Hematopoietic multipotent progenitor cell treated with erythropoietin and hydrocortisone succinate and interleukin-3 and kit ligand, for 8 days (in vitro differentiated cells): ENCODE data around the gene PIM2.
"Not testable (repeated sequence)": the region's sequence is repeated elsewhere in the genome, so short reads cannot be mapped to it uniquely, and the experiment has no call there.

ENCODE experiments used
- DNase-seq: peaks from one replicate; pipeline ENCODE4 v3.0.0-alpha.2; 2015

Gene PIM2

GRCh38 chrX:48904626-48905025 is 14.2 kb downstream of the PIM2 start:
- no peak for DNase-seq

- no peak for DNase-seq
These were observed 14.6 kb downstream of the PIM2 start for GRCh38 chrX:48904180-48904579.

DNA sequence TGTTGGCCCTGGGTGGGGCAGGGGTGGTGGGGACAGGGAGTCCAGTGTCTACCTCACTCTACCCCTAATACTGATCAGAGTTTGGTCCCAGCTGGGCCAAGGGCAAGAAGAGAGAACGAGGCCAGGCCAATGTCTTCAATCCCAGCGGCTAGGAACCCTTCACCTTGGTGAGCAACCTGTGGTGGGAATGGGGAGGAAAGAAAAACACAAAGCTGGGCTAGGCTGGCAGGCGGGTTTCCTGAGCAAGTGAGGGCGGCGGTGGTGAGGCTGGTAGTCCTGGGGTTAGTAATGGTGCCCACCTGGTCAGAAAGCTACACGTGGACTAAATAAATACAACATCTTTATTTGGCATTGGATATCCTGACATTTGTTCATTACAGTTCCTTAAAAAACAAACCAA is 15.5 kb downstream of the PIM2 start:
- DNase-seq = no peak

- DNase-seq = no peak
These were observed 16.0 kb downstream of the PIM2 start for GRCh38 chrX:48902776-48903175.

DNA sequence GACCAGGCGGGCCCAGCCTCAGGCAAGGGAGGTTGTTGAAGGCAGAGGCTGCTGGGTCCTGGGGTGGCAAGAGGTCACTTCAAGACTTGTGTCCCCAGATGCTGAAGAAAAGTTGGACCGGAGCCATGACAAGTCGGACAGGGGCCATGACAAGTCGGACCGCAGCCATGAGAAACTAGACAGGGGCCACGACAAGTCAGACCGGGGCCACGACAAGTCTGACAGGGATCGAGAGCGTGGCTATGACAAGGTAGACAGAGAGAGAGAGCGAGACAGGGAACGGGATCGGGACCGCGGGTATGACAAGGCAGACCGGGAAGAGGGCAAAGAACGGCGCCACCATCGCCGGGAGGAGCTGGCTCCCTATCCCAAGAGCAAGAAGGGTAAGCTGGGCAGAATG is 16.7 kb downstream of the PIM2 start:
- no peak for DNase-seq

GRCh38 chrX:48901069-48901468 is 17.8 kb downstream of the PIM2 start:
- DNase-seq = no peak

GRCh38 chrX:48899078-48899410 is 19.8 kb downstream of the PIM2 start:
- DNase-seq = no peak

GRCh38 chrX:48897625-48898306 is 21.1 kb downstream of the PIM2 start, which contains the start of the genes PQBP1 and TIMM17B:
PQBP1 (plus strand) TSS chrX:48897930; CDS start chrX:48898510, 580 bp downstream.
TIMM17B (minus strand) TSS chrX:48897768; CDS start chrX:48897749, 19 bp downstream.
- DNase-seq = peak; percentile 96

GRCh38 chrX:48897157-48897624 is 21.6 kb downstream of the PIM2 start:
- DNase-seq = peak; percentile 87

GRCh38 chrX:48896611-48897011 is 22.2 kb downstream of the PIM2 start:
- DNase-seq = no peak

DNA sequence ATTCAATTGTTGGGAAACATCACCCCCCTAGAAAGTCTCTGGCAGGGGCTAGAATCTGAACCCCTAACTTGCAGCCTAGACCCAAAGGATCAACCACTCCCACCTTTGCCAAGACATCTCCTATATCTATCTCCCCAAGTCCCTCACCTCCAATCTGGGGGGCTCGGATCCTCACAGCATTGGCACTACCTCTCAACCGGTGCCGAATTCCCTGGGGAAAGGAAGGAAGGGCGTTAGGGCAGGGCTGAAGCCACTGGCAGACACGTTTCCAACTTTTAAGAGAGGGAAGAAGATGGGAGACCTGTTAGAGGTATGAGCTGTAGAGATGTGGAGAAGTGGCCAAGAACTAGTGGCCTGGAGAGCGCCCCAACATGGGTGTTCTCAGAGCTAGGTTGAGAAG is 23.9 kb downstream of the PIM2 start:
- no peak for DNase-seq

DNA sequence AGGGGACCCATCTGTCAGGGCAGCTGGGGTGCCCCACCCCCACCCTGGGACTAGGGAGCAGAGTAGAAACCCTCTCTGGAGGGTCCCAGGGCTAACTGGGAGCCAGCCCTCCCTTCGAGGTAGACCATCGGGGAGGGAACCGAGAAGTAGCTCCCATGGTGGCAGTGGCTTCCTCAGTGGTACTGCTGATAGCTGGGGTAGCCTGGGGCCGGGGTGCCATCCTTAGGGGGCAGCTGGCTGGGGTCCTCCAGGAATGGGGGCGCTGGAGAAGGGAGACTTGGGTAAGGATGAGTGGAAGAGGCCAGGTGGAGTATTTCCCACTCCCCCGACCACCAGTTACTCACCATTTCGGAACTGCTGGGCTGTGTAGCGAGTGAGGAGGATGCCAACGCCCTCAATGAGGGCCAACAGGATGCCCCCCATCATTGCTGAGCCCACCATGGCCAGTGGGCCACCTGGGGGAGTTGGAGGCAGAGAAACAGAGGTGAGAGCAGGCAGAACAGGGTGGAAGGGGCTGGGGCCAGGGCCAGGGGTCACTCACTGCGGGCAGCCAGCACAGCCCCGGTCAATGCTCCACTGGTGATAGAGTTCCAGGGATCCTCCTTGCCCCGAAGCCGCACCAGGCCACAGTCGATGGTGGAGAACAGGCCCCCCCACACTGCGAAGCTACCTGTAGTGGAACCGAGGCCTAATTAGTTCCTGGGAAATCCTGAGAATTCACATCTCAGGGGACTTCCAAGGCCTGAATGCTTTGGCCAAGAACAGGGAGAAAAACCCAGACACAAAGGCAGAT is 25.1 kb downstream of the PIM2 start:
- no peak for DNase-seq

DNA sequence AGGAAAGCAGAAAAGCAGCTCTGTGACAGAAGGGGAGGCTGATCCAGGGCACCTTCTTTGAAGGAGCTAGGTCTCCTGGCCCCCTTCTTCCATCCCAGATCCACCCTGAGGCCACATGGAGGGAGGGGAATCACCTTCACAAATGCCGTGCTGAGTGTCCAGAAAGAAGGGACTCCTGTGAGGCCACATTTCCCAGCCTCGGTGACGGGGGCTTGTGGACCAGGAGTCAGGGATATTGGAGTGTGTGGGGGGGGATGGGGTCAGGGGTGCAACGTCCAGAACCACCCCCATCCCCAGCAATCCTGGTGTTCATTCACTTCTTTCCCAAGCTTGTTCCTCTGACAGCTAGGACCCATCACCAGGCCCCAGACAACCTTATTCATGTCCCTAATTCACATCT is 25.9 kb downstream of the PIM2 start:
- DNase-seq = no peak

GRCh38 chrX:48891402-48892288 is 27.2 kb downstream of the PIM2 start:
- peak; percentile 90 for DNase-seq

DNA sequence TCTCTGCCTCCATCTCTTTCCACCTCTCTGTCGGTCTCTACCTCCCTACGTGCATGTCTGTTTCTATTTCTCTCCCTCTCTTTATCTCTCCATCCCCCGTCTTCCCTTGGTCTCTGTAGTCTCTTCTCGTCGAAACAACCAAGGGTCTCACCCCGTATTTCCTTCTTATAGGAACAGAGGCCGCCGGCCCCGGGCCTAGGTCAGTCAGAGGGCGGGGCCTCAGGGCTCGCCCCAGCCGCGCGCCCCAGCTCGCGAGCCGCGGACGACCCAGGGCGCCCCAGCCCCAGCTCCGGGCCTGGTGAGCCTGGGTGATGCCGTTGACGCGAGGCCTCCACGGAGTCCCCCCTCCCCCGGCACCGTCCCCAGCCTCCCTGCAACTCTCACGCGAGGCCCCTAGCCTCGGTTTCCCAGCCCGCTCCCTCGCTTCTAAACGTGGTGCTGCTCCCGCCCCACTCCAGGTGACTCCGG is 27.9 kb downstream of the PIM2 start:
- no peak for DNase-seq

DNA sequence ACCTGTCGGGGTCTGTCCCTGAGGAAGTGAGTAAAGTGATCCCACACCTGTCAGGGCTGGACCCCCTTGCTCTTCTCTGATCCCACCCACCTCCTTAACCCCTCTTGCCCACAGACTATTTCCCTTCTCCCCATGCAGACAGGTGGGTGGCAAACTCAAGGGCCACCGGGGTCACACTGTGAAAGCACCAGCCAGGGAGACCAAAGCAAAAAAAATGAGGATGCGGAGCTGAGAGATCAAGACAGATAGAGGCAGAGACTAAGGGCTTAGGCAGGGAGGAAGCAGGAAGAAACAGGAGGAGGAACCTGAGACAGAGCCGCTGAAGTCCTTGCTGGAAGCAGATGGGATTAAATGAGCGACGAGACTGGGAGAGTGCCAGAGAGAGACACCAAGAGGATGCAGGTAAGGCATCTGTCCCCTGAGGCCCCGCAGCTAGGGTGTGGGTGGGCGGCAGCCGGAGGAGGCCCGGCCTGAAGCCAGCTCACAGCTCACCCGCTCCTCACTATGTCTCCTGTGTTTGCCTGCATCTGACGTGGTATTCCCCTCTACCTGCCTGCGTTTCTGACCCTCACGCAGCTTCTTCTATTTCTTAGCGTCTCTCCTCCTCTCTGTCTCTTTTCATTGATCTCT is 28.4 kb downstream of the PIM2 start:
- DNase-seq = no peak

GRCh38 chrX:48886586-48886985 is 32.2 kb downstream of the PIM2 start:
- DNase-seq = not testable (repeated sequence)

DNA sequence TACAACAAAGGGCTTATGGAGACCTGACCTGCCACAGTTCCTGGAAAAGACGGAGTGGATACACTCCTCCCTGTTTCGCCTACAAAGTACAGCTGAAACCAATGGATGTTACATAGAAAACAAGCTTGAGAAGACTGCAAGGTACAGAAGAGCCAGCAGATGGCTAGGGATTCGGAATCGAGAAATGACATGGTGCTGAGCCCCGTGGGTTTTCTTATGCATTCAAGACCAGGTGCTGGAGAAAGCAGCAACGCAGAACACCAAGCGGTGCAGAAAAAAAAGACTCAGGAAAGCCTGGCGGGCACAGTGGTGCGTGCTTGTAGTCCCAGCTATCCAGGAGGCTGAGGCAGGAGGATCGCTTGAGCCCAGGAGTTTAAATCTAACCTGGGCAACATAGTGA is 35.1 kb downstream of the PIM2 start:
- no peak for DNase-seq

- not testable (repeated sequence) for DNase-seq
These were observed 41.9 kb downstream of the PIM2 start for GRCh38 chrX:48876944-48877343.

GRCh38 chrX:48872017-48872416 is 46.8 kb downstream of the PIM2 start:
- not testable (repeated sequence) for DNase-seq

GRCh38 chrX:48864210-48864609 is 54.6 kb downstream of the PIM2 start:
- DNase-seq = peak; percentile 8
